ENCODE data around the gene KRT71.
"Not testable (repeated sequence)": the region's sequence is repeated elsewhere in the genome, so short reads cannot be mapped to it uniquely, and the experiment has no call there.

Gene KRT71

DNA sequence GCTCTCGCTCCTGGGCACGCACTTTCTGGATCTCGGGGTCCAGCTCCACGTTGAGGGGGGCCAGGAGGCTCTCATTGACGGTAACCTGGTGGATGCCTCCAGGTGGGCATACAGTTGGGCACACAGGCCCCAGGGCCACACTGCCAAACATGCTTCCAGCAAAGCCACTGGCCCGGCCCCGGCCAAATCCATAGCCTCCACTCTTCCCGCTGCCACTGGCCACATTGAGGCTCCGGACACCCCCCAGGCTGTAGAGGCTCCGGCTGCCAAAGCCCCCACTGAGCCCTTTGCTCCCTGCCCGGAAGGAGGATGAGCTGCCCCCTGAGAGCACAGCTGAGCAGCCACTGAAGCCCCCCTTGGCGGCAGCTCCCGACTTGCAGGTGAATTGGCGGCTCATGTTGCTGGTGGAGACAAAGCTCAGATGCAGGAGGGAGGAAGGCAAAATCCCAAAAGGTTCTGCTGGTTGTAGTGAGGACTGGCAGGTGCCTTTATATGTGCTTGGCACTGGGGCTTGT is at the start of gene KRT71:
Gene KRT71 (minus strand): TSS at position 465 of the 515 bp plus-strand sequence. CDS start 68 bp downstream, at position 397.
- DNase-seq (ENCODE audit: low read depth in 2 of 2), result no peak

GRCh38 chr12:52602552-52602951 is 49.6 kb upstream of the KRT71 start:
- DNase-seq (ENCODE audit: low read depth in 2 of 2), result no peak

DNA sequence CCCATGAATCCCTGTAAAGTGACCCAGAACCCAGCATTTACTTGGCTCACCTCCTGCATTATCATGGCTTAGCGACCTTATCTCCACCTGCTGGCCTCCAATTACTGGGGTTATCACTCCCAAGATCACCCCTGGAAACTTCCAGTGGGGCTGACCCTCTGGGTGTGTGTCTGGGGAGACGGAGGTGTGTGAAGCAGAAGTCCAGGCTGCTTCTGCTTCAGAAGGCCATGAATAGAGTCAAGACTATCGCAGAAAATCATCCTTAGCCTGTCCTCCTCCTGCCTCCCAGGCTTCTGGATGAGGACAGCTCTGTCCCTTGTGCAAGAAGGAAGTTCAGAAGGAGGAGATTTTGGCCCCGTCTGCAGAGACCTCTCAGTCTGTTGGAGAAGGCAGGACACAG is 48.7 kb upstream of the KRT71 start:
- DNase-seq (ENCODE audit: low read depth in 2 of 2), result no peak

DNA sequence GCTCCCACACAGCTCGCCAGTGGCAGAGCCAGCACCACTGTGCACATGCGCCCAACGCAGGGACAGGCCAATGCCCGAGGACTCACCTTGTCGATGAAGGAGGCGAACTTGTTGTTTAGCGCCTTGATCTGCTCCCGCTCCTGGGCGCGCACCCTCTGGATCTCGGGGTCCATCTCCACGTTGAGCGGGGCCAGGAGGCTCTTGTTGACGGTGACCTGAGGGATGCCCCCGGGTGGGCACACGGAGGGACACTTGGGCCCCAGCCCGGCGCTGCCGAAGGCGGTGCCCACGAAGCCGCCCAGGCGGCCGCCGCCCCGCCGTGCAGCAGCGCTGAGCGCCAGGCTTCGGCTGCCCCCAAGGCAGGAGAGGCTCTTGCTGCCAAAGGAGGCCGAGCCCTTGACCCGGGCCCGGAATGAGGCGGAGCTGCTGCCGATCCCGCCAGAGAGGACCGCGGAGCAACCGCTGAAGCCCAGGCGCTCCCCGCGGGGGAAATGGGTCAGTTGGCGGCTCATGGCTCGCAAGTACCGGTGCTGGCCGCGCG is 48.1 kb upstream of the KRT71 start, which contains the start of gene KRT72:
Gene KRT72 (minus strand): TSS at position 523 of the 541 bp plus-strand sequence. CDS start 11 bp downstream, at position 512.
- no peak for DNase-seq (ENCODE audit: low read depth in 2 of 2)

DNA sequence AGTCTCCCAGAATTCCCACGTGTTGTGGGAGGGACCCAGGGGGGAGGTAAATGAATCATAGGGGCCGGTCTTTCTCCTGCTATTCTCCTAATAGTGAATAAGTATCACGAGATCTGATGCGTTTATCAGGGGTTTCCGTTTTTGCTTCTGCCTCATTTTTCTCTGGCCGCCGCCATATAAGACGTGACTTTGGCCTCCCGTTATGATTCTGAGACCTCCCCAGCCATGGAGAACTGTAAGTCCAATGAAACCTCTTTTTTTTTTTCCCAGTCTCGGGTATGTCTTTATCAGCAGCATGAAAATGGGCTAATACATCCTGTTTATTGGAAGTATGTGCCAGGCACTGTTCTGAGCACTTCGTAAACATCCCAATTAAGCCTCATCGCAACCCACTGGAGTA is 47.5 kb upstream of the KRT71 start:
- DNase-seq (ENCODE audit: low read depth in 2 of 2), result no peak

DNA sequence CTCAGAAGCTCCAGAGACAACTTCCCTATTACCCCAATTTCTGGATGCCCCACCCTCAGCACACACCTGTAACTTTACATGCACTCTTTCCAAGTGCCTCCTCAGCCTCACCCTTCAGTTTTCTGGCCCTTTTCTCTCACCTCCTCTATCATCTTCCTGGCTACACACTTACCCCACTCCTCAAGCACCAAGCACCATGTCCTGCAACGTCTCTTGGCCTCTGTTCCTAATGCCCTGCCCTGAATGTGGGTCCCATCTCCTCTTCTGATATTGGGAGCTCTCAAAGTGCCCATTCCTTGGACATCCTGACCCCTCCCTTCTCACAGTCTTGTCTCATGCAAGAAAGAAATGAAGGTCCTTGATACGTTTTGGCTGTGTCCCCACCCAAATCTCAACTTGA is 47.1 kb upstream of the KRT71 start:
- DNase-seq (ENCODE audit: low read depth in 2 of 2), result no peak

DNA sequence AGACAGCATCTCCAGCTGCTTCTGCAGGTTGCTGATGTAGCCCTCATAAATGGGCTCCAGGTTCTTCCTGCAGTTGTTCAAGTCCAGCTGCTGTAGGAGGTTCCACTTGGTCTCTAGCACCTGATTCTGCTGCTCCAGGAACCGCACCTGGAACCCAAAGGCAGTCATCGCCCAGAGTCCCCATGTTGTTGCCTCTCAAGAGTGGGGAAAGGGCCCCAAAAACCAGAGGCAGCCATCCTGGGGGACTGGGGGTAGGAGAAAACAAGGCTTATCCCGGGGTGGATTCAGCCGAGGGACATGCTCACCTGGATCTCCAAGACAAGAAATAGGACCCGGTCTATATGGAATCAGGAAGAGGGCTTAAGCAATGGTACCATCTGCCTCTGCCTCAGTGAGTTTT is 46.0 kb upstream of the KRT71 start:
- no peak for DNase-seq (ENCODE audit: low read depth in 2 of 2)

DNA sequence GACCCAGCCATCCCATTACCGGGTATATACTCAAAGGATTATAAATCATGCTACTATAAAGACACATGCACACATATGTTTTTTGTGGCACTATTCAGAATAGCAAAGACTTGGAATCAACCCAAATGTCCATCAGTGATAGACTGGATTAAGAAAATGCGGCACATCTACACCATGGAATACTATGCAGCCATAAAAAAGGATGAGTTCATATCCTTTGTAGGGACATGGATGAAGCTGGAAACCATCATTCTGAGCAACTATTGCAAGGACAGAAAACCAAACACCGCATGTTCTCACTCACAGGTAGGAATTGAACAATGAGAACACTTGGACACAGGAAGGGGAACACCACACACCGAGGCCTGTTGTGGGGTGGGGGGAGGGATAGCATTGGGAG is 41.3 kb upstream of the KRT71 start:
- DNase-seq (ENCODE audit: low read depth in 2 of 2), result not testable (repeated sequence)

DNA sequence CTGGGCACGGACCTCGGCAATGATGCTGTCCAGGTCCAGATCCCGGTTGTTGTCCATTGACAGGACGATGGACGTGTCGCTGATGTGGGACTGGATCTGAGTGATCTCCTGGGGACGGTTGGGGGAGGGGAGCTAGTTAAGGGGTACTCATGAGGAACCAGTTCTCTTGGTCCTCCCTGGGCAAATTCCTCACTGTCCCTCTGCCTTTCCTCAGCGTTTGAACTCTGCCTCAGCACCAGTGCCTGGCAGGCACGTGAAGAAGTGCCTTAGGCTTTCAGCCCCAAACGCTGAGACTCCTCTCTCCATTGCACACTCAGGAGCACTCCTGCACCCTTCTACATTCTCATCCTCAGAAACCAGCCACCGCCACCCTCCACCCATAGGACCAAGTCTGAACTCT is 38.6 kb upstream of the KRT71 start:
- no peak for DNase-seq (ENCODE audit: low read depth in 2 of 2)

DNA sequence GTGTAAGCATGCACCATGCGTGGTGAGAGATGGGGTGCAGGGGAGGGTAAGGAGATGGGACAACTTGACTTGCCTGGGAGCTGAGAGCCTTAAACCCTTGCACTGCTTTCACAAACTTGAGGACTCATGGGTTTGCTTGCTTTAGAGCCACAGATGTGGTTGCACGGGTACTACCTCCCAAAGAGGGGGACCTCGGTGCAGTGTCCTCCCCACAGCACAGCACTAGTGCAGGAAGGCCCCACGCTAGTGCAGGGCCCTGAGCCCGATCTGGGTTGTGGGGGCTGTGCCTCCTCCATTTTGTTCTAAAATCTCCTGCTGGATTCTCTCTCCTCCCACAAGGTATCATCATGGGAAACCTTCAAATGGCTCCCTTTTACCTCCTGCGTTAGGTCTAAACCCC is 37.1 kb upstream of the KRT71 start:
- DNase-seq (ENCODE audit: low read depth in 2 of 2), result no peak

DNA sequence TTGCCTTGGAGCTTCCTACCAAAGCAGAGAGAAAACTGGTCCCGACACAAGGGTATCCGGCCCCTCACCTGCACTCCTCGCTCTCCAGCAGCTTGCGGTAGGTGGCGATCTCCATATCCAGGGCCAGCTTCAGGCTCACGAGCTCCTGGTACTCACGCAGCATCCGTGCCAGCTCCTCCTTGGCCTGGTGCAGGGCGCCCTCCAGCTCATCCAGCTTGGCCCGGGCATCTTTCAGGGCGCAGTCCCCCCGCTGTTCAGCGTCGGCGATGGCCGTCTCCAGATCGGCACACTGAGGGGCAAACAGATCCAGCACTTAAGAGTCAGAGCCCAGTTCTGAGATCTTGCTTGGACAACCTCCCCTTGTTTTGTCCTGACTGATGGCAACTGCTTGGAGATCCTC is 34.6 kb upstream of the KRT71 start:
- no peak for DNase-seq (ENCODE audit: low read depth in 2 of 2)

DNA sequence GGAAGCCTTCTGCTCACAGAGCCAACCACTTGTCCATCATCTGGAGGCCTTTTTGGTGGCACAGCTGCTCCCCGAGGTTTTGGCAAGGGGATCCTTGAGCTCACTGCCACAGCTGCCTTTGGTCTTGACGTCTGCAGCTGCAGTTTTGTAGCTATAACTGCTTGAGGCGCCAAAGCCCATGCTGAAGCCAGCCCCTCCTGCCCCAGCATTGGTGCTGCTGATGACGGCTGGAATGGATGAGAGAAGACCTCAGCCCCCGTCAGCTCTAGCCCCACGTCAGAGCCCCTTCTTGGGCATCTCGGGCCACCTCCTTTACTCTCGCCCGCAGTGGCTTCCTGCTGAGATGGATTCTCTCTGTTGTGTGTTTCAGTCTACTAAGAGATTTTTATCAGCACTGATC is 33.0 kb upstream of the KRT71 start:
- DNase-seq (ENCODE audit: low read depth in 2 of 2), result no peak

GRCh38 chr12:52585066-52585465 is 32.1 kb upstream of the KRT71 start:
- DNase-seq (ENCODE audit: low read depth in 2 of 2), result no peak

GRCh38 chr12:52584156-52584682 is 31.3 kb upstream of the KRT71 start:
- no peak for DNase-seq (ENCODE audit: low read depth in 2 of 2)

DNA sequence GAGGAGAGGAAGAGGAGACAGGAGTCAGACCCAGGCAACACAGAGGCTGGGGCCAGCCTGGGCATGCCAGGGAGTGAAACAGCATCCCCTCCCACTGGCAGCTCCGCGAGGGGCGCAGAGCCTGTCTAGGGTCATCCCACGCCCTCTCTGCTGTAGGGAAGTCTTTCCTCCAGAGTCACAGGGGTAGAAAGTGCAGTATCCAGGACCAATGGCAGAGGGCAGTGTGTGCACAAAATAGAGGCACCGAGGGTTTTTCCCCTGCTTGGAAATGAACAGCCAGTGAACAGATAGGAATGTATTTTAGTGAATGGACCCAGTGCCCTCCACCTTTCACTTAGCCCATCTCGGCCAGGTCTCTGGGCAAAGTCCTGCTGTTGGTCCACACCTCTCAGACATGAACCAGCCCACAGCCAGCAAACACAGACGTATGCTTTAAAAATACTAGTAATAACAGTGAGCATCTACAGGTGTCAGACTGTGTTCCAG is 30.1 kb upstream of the KRT71 start:
- peak; percentile 20 to 46 for DNase-seq (ENCODE audit: low read depth in 2 of 2)

- DNase-seq (ENCODE audit: low read depth in 2 of 2), result no peak
Observed at GRCh38 chr12:52582486-52582885, 29.5 kb upstream of the KRT71 start.

DNA sequence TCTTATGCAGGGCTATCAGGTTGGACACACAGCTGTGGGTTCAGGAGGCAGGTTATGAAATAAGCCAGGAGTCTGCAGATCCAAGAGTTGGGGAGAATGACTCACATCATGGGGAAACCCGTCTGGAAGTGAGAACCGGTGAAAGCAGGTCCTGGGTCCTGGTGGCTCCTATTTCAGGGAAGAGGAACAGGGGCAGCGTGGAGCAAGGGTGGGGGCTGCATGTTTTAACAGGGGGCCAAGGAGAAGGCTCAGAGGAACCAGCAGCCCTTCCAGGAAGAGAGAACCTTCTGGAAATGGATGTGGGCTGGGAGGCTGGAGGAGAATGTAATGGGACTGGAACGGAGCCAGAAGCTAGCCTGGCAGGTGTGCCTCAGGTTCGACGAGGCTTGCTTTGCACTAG is 28.5 kb upstream of the KRT71 start:
- no peak for DNase-seq (ENCODE audit: low read depth in 2 of 2)

GRCh38 chr12:52581066-52581465 is 28.1 kb upstream of the KRT71 start:
- no peak for DNase-seq (ENCODE audit: low read depth in 2 of 2)

- DNase-seq (ENCODE audit: low read depth in 2 of 2), result no peak
Observed at GRCh38 chr12:52580496-52580895, 27.6 kb upstream of the KRT71 start.

DNA sequence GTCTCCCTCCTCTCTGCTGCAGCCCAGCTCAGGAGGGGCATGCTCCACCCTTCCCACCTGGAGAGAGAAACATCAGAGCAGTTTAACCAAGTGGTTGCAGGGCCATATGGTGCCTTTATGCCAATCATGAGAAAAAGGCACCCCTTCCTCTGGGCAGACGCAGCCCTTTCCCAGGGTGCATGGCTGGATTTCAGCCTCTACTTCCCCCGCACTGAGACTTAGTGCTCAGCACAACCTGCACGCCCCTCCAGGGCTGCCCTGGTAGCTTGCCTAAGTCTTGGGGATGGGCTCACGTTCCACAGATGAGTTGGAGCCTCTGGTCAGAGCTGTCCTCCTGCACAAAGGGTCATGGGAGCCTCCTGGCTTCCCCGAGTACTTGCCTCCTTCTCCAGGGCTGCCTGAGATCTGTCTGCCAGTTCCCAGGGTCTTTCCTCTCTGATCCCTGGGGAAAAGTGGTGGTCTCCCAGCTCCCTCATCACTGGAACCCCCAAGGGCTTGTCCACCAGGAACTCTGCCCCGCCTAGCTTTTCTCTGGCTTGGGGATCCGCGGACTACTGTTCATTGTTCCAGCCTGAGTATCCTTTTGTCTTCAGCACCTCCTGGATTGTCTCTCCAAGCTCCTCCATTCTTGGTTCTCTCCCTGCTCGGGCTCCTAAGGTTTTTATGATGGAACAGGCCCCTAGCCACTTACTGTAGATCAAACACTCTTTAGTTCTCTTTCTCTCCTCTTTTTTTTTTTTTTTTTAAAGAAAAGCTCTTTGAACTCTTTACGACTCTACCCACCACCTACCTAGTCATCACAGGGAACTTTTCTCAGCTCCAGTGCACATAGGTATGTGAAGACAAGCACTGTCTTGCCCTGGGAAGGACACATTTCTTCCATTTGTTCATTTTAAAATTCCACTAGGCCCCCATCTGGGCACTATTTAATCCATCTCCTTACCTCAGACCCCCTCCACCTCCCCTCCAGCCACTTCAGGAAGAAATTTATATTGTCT is 26.8 kb upstream of the KRT71 start:
- no peak for DNase-seq (ENCODE audit: low read depth in 2 of 2)

GRCh38 chr12:52578469-52578868 is 25.5 kb upstream of the KRT71 start:
- DNase-seq (ENCODE audit: low read depth in 2 of 2), result no peak

- no peak for DNase-seq (ENCODE audit: low read depth in 2 of 2)
Observed at GRCh38 chr12:52577316-52577715, 24.4 kb upstream of the KRT71 start.
